Breast epithelium (tissue), 3 donors: ENCODE results near the gene OTUD5.

ENCODE experiments used
- CTCF ChIP-seq, 3 donors: fragments of 450-650 bp; IDR thresholded peaks; one replicate each; pipeline ENCODE4 v1.5.1; 2016 to 2017; ENCODE audit warnings: antibody characterized with exemption in 3 of 3, mild to moderate bottlenecking in 3 of 3, moderate library complexity in 3 of 3
- POLR2A ChIP-seq: fragments of 450-650 bp; IDR thresholded peaks from one replicate; pipeline ENCODE4 v1.6.1; 2016; ENCODE audit warnings: antibody characterized with exemption, mild to moderate bottlenecking, moderate library complexity

GRCh38 chrX:48972220-48973164 lies 15.1 kb upstream of the OTUD5 start:
- TF ChIP-seq POLR2A (no peak), CTCF (IDR thresholded peaks at IDR 0.05) (peak in 2 of 3 donors; percentile 15 to 18)
